Right lobe of liver (tissue), 6 donors: ENCODE data around the gene SLC29A3. TPM values are rescaled to one million over a fixed set of nuclear protein-coding genes. Genes with fewer than 3 reads are reported as not detected.

Experiments used
- ATAC-seq, 4 donors: fragments of 200-7000 bp; cut with Tn5 transposase; one replicate each; pipeline ENCODE4 v1.9.1; 2020; ENCODE audit warnings: mild to moderate bottlenecking in 4 of 4, moderate library complexity in 4 of 4
- DNase-seq, 3 donors: peaks; one replicate each; pipeline ENCODE4 v3.0.0-alpha.2; 2020
- H3K27ac ChIP-seq, 3 donors: fragments of 200-600 bp; one replicate each; pipeline ENCODE4 v1.8.0; 2022
- H3K27me3 ChIP-seq, 2 donors: fragments of 200-600 bp; one replicate each; pipeline ENCODE4 v1.8.0; 2022
- H3K36me3 ChIP-seq, 4 donors: fragments of 200-600 bp; sonication (generic) in 1 of 4; one replicate each; pipeline versions ENCODE4 v1.5.1 to v1.8.0; 2017 to 2022; ENCODE audit warnings: control low read depth in 1 of 4
- H3K4me1 ChIP-seq, 4 donors: fragments of 200-600 bp; sonication (generic) in 1 of 4; one replicate each; pipeline versions ENCODE4 v1.5.1 to v1.8.0; 2017 to 2022; ENCODE audit warnings: control low read depth in 1 of 4
- H3K4me3 ChIP-seq, 3 donors: fragments of 200-600 bp; one replicate each; pipeline ENCODE4 v1.8.0; 2022
- H3K9me3 ChIP-seq, 4 donors: fragments of 200-600 bp; sonication (generic) in 1 of 4; one replicate each; pipeline versions ENCODE4 v1.5.1 to v1.8.0; 2017 to 2022; ENCODE audit warnings: control low read depth in 1 of 4
- POLR2A ChIP-seq: fragments of 450-650 bp; IDR thresholded peaks from one replicate; pipeline ENCODE4 v1.6.1; 2017; ENCODE audit warnings: antibody characterized with exemption, mild to moderate bottlenecking
- WGBS: methylation state at CpG from one replicate; pipeline ENCODE4 v1.1.6; 2018; ENCODE audit warnings: low coverage, low lambda C conversion rate; ENCODE audit not compliant: insufficient coverage; ENCODE audit errors: missing lambda C conversion rate; 5-methylcytosine and 5-hydroxymethylcytosine counted together
- intact Hi-C, 2 donors: fragments of 100-400 bp; cut with DNase I; formaldehyde crosslinking; loops; one replicate each; pipeline versions ENCODE4 v1.11.2 to v1.14.1; 2022
- total RNA-seq, 6 experiments: library from RNA; depleted of rRNA in 2 of 6; stranded (reverse); fragments of >200 nt in 2 of 6; fragmentation: NEBNext Ultra II Directional in 3 of 6; extraction: Animal tissue kit (Norgen Biotek cat#: 25700) in 3 of 6; gene quantifications; one replicate each; pipeline versions ENCODE4 v1.1.0 to v1.2.4, GENCODE V29; 2016 to 2023
- TF ChIP-seq, protein P1 (sequence below), 4 donors: fragments of 200-600 bp in 3 of 4; fragments of 450-650 bp in 1 of 4; IDR thresholded peaks; one replicate each; pipeline versions ENCODE4 v1.5.1 to v1.8.0; 2016 to 2022; ENCODE audit warnings: antibody characterized with exemption in 4 of 4, mild to moderate bottlenecking in 2 of 4
- donor health status: DM: no; HTN: yes; CAD: no.
- donor health status: DM: no; HTN: no; CAD: no.
- donor health status: DM: no; HTN: no; CAD: no.
- donor health status: DM: no; HTN: yes; CAD: no.
- donor health status: DM: no; HTN: yes; CAD: no.

The SLC29A3 gene
- total RNA-seq, 6 experiments from 2014 or later: 5.7 to 17.4 (median 7.7) TPM

DNA sequence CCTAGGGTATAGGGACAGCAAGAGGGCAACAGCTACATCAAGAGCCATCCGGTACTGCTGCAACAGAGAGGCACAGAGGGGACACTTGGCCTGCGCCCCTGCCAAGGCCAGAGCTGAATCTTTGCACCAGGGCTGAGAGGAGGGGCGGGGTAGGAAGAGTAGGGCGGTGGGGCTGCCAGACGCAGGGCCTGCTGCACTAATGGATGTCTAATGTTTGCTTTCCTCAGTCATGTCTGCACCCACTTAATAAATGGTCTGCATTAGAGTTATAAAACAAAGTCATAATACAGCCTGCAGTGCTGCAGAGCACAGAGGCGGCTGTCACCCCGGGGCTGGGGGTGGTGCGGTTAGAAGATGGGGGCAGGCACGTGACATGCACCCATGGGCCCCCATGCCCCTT lies 42.2 kb upstream of the SLC29A3 start:
- Histone ChIP-seq H3K27ac (no peak overlapping the region), H3K4me1 (no peaks in the 10 kb centered on the region), H3K27me3 (no peaks in the 10 kb centered on the region), H3K4me3 (no peak overlapping the region), H3K9me3 (no peaks in the 10 kb centered on the region), H3K36me3 (no peaks in the 10 kb centered on the region)
- TF ChIP-seq, protein P1, sequence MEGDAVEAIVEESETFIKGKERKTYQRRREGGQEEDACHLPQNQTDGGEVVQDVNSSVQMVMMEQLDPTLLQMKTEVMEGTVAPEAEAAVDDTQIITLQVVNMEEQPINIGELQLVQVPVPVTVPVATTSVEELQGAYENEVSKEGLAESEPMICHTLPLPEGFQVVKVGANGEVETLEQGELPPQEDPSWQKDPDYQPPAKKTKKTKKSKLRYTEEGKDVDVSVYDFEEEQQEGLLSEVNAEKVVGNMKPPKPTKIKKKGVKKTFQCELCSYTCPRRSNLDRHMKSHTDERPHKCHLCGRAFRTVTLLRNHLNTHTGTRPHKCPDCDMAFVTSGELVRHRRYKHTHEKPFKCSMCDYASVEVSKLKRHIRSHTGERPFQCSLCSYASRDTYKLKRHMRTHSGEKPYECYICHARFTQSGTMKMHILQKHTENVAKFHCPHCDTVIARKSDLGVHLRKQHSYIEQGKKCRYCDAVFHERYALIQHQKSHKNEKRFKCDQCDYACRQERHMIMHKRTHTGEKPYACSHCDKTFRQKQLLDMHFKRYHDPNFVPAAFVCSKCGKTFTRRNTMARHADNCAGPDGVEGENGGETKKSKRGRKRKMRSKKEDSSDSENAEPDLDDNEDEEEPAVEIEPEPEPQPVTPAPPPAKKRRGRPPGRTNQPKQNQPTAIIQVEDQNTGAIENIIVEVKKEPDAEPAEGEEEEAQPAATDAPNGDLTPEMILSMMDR (IDR thresholded peaks at IDR 0.05): no peak
- TF ChIP-seq POLR2A: no peak
- no CpG with 5 or more reads among the region's 9 CpGs for WGBS
- DNase-seq: no peak
- intact Hi-C loops: no loop called here
- no peak for ATAC-seq

DNA sequence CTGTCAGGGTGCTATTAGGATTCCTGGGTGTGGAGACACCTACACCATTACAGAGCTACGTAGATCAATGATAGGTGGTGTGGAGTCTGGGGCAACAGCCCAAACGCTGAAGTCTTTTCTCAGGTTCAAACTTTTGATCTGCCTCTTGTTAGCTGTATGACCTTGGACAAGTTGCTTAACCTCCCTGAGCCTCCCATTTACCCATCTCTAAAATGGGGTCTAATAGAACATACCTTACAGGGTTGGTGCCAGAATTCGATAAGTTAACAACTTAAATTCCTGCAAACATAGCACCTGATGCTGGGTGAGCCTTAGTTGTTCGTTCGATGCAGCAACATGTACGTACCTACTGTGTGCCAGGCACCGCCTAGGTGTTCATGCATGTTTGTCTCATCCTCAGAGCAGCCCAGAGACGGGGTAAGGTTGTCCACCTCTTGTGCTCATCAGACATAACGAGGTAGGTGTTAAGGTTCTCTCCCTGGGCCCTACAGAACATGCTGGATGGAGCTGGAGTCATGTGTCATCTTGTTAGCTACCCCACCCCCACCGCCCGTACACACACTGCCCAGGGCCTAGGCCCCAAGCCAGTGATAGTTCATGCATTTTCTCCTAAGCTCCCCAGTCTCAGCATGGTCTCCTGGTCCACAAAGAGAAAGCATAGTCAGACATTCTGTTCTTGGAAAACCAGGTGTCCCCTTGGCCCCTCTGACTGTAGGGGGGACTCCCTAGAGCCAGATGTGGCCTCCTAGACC lies 41.0 kb upstream of the SLC29A3 start:
- Histone ChIP-seq H3K27ac (no peak overlapping the region), H3K27me3 (no peaks in the 10 kb centered on the region), H3K4me3 (no peak overlapping the region), H3K36me3 (no peaks in the 10 kb centered on the region), H3K9me3 (no peaks in the 10 kb centered on the region), H3K4me1 (no peaks in the 10 kb centered on the region)
- intact Hi-C loops: no loop called here
- WGBS: 63% methylated on average over 8 of the region's 11 CpGs
- no peak for DNase-seq
- no peak for TF ChIP-seq POLR2A
- ATAC-seq: no peak

DNA sequence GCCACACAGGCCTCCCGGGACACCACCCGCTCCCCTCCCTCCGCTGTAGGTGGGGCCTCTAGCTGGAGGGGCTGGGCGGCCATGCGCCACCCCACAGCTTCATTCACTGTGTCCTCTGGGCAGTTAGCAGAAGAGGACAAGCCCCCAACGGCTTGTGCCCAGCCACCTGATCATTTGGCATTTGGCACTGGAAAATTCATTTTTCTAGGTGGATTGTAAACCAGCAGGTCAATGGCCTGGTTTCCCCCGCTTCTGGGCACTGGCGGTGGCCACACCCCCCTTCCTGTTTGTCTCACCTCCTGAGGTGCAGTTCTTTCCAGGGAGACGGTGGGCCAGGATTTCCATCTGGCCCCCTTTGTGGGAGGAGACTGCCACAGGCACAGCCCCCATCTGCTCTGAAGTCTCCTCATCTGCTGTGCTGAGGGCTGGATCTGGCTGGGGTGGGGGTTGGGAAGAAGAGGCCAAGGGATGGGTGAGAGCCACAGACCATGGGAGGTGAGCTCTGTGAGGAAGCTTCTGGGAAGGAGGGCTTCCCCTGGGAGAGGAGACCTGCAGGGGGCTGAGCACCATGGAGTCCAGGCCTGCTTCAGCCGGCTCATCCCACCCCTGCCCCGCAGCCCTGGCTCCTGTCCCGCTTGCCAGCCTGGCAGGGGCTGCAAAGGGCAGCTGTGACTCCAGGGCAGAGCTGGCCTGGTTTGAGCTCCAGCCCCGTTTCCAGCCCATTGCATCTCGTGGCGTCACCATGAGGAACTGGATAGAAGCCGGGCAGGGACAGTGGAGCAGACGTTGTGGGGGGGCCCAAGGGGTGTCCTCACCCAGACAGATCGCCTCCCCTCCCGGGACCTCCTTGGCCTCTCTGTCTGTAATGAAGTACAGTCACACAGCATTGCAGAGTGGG lies 40.1 kb upstream of the SLC29A3 start:
- no peak for TF ChIP-seq POLR2A
- TF ChIP-seq, protein P1 (IDR thresholded peaks at IDR 0.05): no peak
- Histone ChIP-seq H3K36me3 (no peaks in the 10 kb centered on the region), H3K9me3 (no peaks in the 10 kb centered on the region), H3K27me3 (no peaks in the 10 kb centered on the region), H3K4me3 (no peak overlapping the region), H3K4me1 (no peaks in the 10 kb centered on the region), H3K27ac (no peak overlapping the region)
- DNase-seq (no peak), ATAC-seq (no peak)
- intact Hi-C loops: no loop called here
- whole genome bisulfite sequencing: 54% methylated on average over 7 of the region's 19 CpGs

DNA sequence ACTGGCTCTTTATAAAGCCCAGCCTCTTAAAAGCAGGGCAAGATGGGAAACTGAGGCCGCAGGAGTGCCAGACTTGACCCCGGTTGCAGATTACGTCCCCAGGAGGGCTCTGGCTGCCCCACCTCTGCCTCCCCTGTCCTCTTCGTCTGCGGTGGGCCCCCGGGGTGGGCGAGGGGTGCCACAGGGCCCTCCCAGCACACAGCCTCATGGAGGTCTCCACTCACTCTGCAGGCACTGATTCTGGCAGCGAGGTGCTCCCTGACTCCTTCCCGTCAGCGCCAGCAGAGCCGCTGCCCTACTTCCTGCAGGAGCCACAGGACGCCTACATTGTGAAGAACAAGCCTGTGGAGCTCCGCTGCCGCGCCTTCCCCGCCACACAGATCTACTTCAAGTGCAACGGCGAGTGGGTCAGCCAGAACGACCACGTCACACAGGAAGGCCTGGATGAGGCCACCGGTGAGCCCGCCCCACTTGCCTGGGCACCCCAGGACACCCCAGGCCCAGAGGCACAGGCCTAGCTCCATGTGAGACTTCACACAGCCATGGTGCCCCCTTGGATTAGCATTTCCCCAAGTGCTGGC lies 39.4 kb upstream of the SLC29A3 start:
- no peak overlapping the region for H3K4me3 ChIP-seq
- H3K27ac ChIP-seq: no peak overlapping the region
- no peak for TF ChIP-seq POLR2A
- TF ChIP-seq, protein P1 (IDR thresholded peaks at IDR 0.05): no peak
- no peaks in the 10 kb centered on the region for H3K36me3 ChIP-seq
- no peaks in the 10 kb centered on the region for H3K4me1 ChIP-seq
- no peaks in the 10 kb centered on the region for H3K27me3 ChIP-seq
- intact Hi-C loops: loop anchor here (5.0 to 10.0 kb wide), 2 partner anchors 345 to 352 kb away; no protein-coding TSS in a partner anchor
- 80% methylated on average over 1 of the region's 22 CpGs for WGBS
- no peaks in the 10 kb centered on the region for H3K9me3 ChIP-seq
- no peak for ATAC-seq
- no peak for DNase-seq
